ENCODE results near the gene INS.

Gene INS

GRCh38 chr11:2160736-2161259 lies at the start of gene INS:
INS (minus strand) TSS chr11:2161209; CDS start chr11:2160971, 238 bp downstream.
- Histone ChIP-seq H2AFZ (ENCODE audit: low read depth) (no peak within 1 kb of the TSS), H3K36me3 (ENCODE audit: insufficient read depth) (no peaks in the 10 kb centered on the region), H3K9ac (no peak within 1 kb of the TSS), H3K27ac (no peak within 1 kb of the TSS), H3K4me2 (no peak within 1 kb of the TSS), H3K79me2 (ENCODE audit: insufficient read depth, low read depth) (no peaks in the 10 kb centered on the region), H3K4me1 (ENCODE audit: low read depth, poor library complexity, severe bottlenecking) (no peaks in the 10 kb centered on the region), H3K27me3 (ENCODE audit: insufficient read depth, low read depth) (peaks cover 81% of the 10 kb centered on the region), H4K20me1 (ENCODE audit: insufficient read depth) (no peaks in the 10 kb centered on the region), H3K4me3 (IDR thresholded peaks at IDR 0.05; ENCODE audit: insufficient read depth, low read depth, low read length) (no peak within 1 kb of the TSS)
- TF ChIP-seq, protein P1, sequence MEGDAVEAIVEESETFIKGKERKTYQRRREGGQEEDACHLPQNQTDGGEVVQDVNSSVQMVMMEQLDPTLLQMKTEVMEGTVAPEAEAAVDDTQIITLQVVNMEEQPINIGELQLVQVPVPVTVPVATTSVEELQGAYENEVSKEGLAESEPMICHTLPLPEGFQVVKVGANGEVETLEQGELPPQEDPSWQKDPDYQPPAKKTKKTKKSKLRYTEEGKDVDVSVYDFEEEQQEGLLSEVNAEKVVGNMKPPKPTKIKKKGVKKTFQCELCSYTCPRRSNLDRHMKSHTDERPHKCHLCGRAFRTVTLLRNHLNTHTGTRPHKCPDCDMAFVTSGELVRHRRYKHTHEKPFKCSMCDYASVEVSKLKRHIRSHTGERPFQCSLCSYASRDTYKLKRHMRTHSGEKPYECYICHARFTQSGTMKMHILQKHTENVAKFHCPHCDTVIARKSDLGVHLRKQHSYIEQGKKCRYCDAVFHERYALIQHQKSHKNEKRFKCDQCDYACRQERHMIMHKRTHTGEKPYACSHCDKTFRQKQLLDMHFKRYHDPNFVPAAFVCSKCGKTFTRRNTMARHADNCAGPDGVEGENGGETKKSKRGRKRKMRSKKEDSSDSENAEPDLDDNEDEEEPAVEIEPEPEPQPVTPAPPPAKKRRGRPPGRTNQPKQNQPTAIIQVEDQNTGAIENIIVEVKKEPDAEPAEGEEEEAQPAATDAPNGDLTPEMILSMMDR (conservative IDR thresholded peaks at IDR 0.05; ENCODE audit: low read depth, low read length) = no peak

DNA sequence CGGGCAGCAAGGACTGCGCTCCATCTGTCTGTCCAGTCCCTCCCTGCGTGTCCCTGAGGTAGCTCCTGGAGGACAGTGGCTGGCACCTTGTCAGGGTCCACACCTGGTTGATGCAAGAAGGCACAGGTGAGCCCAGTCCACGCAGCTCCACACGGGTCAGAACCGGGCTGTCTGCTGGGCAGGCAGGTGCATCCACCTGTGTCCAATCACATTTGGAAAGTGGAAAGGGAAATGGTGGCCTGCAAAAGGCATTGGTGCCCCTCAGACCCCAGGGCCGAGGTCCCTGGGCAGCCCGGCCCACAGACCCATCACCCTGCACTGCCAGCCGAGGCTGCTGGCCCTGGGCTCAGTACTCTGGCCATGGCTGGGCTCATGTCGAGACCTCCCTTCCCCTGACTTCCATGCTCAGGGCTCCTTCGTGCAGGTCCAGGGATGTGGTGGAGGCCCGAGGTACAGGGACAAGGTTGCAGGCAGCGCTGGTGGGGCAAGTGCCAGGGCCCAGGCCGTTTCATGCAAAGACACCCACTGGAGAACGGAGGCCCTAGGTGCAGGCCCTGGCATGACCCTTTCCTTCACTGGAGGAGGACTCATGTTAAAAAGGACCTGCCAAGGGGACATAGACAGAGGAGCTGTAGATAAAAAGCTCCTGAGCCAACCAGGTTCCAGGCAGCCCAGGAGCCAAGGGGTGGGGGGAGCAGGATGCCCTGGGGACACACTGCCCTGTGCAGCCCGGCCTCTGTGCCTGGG lies 49.5 kb upstream of the INS start:
- TF ChIP-seq, protein P1 (conservative IDR thresholded peaks at IDR 0.05; ENCODE audit: low read depth, low read length) = no peak
- Histone ChIP-seq H3K4me3 (IDR thresholded peaks at IDR 0.05; ENCODE audit: insufficient read depth, low read depth, low read length) (no peak overlapping the region), H3K27ac (no peak overlapping the region), H3K27me3 (ENCODE audit: insufficient read depth, low read depth) (peaks cover 79% of the 10 kb centered on the region), H3K9ac (no peak overlapping the region), H3K79me2 (ENCODE audit: insufficient read depth, low read depth) (no peaks in the 10 kb centered on the region), H3K4me1 (ENCODE audit: low read depth, poor library complexity, severe bottlenecking) (no peaks in the 10 kb centered on the region), H3K4me2 (no peak overlapping the region), H4K20me1 (ENCODE audit: insufficient read depth) (no peaks in the 10 kb centered on the region), H3K36me3 (ENCODE audit: insufficient read depth) (no peaks in the 10 kb centered on the region), H2AFZ (ENCODE audit: low read depth) (no peak overlapping the region)

- peaks cover 74% of the 10 kb centered on the region for H3K27me3 ChIP-seq (ENCODE audit: insufficient read depth, low read depth)
- no peaks in the 10 kb centered on the region for H4K20me1 ChIP-seq (ENCODE audit: insufficient read depth)
- H3K27ac ChIP-seq = no peak overlapping the region
- no peaks in the 10 kb centered on the region for H3K36me3 ChIP-seq (ENCODE audit: insufficient read depth)
- H3K4me2 ChIP-seq = no peak overlapping the region
- no peaks in the 10 kb centered on the region for H3K4me1 ChIP-seq (ENCODE audit: low read depth, poor library complexity, severe bottlenecking)
- H3K79me2 ChIP-seq (ENCODE audit: insufficient read depth, low read depth) = no peaks in the 10 kb centered on the region
- no peak overlapping the region for H3K9ac ChIP-seq
- TF ChIP-seq, protein P1 (conservative IDR thresholded peaks at IDR 0.05; ENCODE audit: low read depth, low read length) = no peak
- H2AFZ ChIP-seq (ENCODE audit: low read depth) = no peak overlapping the region
- no peak overlapping the region for H3K4me3 ChIP-seq (IDR thresholded peaks at IDR 0.05; ENCODE audit: insufficient read depth, low read depth, low read length)
Measured at GRCh38 chr11:2209900-2210321, 48.9 kb upstream of the INS start.

DNA sequence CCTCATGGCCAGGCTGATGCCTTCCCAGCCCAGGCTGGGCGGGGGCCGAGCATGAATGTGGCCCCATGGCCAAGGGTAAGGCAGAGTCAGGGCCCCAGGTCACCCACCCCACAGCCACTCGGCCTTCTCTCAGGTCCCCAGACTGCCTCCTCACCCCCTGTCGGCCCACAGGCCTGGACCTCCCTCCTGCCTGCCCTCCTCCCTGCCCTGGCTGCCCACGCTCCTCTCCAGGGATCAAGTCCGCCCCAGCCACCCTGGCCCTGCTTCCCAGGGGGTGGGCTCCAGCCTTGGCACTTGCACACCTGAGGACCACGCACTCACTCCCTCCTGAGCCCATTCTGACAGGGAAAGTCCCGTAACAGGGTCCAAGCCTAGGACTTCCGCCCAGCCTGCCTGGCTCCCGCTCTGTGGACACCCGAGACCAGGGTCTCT lies 48.4 kb upstream of the INS start:
- Histone ChIP-seq H2AFZ (ENCODE audit: low read depth) (no peak overlapping the region), H3K4me3 (IDR thresholded peaks at IDR 0.05; ENCODE audit: insufficient read depth, low read depth, low read length) (no peak overlapping the region), H3K79me2 (ENCODE audit: insufficient read depth, low read depth) (no peaks in the 10 kb centered on the region), H3K36me3 (ENCODE audit: insufficient read depth) (no peaks in the 10 kb centered on the region), H4K20me1 (ENCODE audit: insufficient read depth) (no peaks in the 10 kb centered on the region), H3K4me2 (no peak overlapping the region), H3K27me3 (ENCODE audit: insufficient read depth, low read depth) (peaks cover 73% of the 10 kb centered on the region), H3K27ac (no peak overlapping the region), H3K4me1 (ENCODE audit: low read depth, poor library complexity, severe bottlenecking) (no peaks in the 10 kb centered on the region), H3K9ac (no peak overlapping the region)
- TF ChIP-seq, protein P1 (conservative IDR thresholded peaks at IDR 0.05; ENCODE audit: low read depth, low read length) = no peak

Data from KMS-11 (cell line).